Vagina (tissue), 2 donors: ENCODE data around the gene DNM3.

ENCODE experiments used
- POLR2AphosphoS5 ChIP-seq, 2 donors: sonication (generic); formaldehyde crosslinking; IDR thresholded peaks; one replicate each; pipeline ENCODE4 v1.9.0; 2017; ENCODE audit warnings: antibody characterized with exemption in 2 of 2, mild to moderate bottlenecking in 2 of 2, low read depth in 1 of 2; ENCODE audit not compliant: insufficient read depth in 1 of 2
- TF ChIP-seq, protein P1 (sequence below), 3 experiments: fragments of 450-650 bp in 2 of 3; fragments of 200-600 bp in 1 of 3; sonication (generic) in 1 of 3; IDR thresholded peaks; one replicate each; pipeline ENCODE4 v1.5.1; 2017 to 2019; ENCODE audit warnings: antibody characterized with exemption in 3 of 3, mild to moderate bottlenecking in 2 of 3, moderate library complexity in 2 of 3

- TF ChIP-seq, protein P1, sequence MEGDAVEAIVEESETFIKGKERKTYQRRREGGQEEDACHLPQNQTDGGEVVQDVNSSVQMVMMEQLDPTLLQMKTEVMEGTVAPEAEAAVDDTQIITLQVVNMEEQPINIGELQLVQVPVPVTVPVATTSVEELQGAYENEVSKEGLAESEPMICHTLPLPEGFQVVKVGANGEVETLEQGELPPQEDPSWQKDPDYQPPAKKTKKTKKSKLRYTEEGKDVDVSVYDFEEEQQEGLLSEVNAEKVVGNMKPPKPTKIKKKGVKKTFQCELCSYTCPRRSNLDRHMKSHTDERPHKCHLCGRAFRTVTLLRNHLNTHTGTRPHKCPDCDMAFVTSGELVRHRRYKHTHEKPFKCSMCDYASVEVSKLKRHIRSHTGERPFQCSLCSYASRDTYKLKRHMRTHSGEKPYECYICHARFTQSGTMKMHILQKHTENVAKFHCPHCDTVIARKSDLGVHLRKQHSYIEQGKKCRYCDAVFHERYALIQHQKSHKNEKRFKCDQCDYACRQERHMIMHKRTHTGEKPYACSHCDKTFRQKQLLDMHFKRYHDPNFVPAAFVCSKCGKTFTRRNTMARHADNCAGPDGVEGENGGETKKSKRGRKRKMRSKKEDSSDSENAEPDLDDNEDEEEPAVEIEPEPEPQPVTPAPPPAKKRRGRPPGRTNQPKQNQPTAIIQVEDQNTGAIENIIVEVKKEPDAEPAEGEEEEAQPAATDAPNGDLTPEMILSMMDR (IDR thresholded peaks at IDR 0.05), result no peak
- TF ChIP-seq POLR2AphosphoS5 (IDR thresholded peaks at IDR 0.05; ENCODE audit: insufficient read depth in 1 of 2, low read depth in 1 of 2), result no peak
Measured at GRCh38 chr1:172360511-172360910, 519.2 kb downstream of the DNM3 start.
